ENCODE measurements around the gene PIGX.

PIGX gene

DNA sequence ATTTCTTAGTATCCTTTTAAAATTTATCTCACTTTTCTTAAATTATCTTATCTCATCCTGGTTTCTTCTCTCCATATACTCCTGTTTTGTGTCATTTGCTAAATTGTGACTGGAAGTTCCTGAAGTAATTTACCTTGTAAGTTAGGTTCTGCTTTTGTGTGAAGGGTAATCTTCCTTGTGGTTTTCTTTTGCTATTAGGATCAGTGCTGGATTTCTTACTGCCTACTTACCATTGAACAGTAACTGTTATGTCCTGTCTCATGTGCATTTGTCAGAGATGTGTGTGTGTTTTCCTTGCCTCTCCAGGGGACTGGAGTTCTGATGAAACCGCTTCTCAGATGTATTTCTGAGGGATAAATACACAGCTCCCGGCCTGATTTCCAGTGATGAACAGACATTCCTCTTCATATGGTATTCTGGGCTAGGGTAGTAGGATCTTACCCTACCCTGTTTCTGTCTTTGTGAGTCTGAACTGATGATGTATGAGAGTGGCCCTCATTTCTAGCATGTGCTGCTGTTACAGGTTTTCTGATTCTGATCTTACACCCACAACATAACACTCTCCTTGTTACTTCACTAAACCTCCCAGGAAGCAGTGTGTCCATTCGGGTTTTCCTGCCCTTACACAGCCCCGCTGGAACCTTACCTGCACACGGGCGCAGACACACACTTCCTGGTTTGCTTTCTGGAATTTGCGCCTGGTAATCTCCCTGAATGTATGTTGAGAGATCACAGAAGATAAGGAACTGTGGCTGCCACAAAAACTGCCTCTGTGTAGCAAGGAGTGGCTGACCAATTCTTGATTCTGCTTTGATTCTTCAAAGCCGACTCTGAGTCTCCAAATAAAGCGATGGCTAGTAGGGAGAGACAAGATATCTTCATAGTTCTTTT, 42.2 kb downstream of the PIGX start:
- H3K4me3 ChIP-seq (ENCODE audit: control insufficient read depth in 1 of 7, extremely low read depth in 1 of 7, insufficient read depth in 4 of 7, low read depth in 2 of 7, low read length in 6 of 7): peak overlapping the region in 1 of 7 experiments; percentile 59
- H3K4me1 ChIP-seq (ENCODE audit: control extremely low read depth in 1 of 4, control insufficient read depth in 4 of 4, insufficient read depth in 4 of 4, low read length in 3 of 4): peaks cover 10 to 26% (median 18%) of the 10 kb centered on the region in 4 experiments
- peak in 2 of 3 donors; percentile 32 to 52 for DNase-seq
- H3K36me3 ChIP-seq (ENCODE audit: control insufficient read depth in 4 of 4, insufficient read depth in 4 of 4, low read length in 3 of 4): peaks cover 2 to 34% (median 7%) of the 10 kb centered on the region in 4 experiments
- no peaks in the 10 kb centered on the region for H3K27me3 ChIP-seq (replicated peaks in 2 of 5; ENCODE audit: control insufficient read depth in 4 of 5, insufficient read depth in 5 of 5, low read length in 4 of 5)
- CTCF ChIA-PET: no interaction called here
- peak overlapping the region in 1 of 2 experiments; percentile 35 for H3K27ac ChIP-seq (ENCODE audit: insufficient read depth in 1 of 2, low read depth in 1 of 2, low read length in 2 of 2, poor library complexity in 1 of 2, severe bottlenecking in 2 of 2)
- 43% methylated on average over 8 of the region's 9 CpGs for WGBS (ENCODE audit: insufficient coverage)
- POLR2A ChIA-PET: no interaction called here
- peaks cover 1 to 16% (median 6%) of the 10 kb centered on the region in 5 experiments for H3K9me3 ChIP-seq (ENCODE audit: control extremely low read depth in 1 of 5, control insufficient read depth in 4 of 5, insufficient read depth in 2 of 5, low read depth in 1 of 5, low read length in 4 of 5)

GRCh38 chr3:196756732-196757131, 44.6 kb downstream of the PIGX start:
- H3K27ac ChIP-seq (ENCODE audit: insufficient read depth in 1 of 2, low read depth in 1 of 2, low read length in 2 of 2, poor library complexity in 1 of 2, severe bottlenecking in 2 of 2): no peak overlapping the region
- no peak overlapping the region for H3K4me3 ChIP-seq (ENCODE audit: control insufficient read depth in 1 of 7, extremely low read depth in 1 of 7, insufficient read depth in 4 of 7, low read depth in 2 of 7, low read length in 6 of 7)
- ChIA-PET POLR2A (no interaction called here), CTCF (no interaction called here)
- peaks cover 1 to 16% (median 6%) of the 10 kb centered on the region in 5 experiments for H3K9me3 ChIP-seq (ENCODE audit: control extremely low read depth in 1 of 5, control insufficient read depth in 4 of 5, insufficient read depth in 2 of 5, low read depth in 1 of 5, low read length in 4 of 5)
- WGBS (ENCODE audit: insufficient coverage): 75% methylated on average over 4 of the region's 4 CpGs
- H3K27me3 ChIP-seq (replicated peaks in 2 of 5; ENCODE audit: control insufficient read depth in 4 of 5, insufficient read depth in 5 of 5, low read length in 4 of 5): no peaks in the 10 kb centered on the region
- H3K36me3 ChIP-seq (ENCODE audit: control insufficient read depth in 4 of 4, insufficient read depth in 4 of 4, low read length in 3 of 4): peaks cover 6 to 32% (median 10%) of the 10 kb centered on the region in 4 experiments
- peaks cover 10 to 26% (median 18%) of the 10 kb centered on the region in 4 experiments for H3K4me1 ChIP-seq (ENCODE audit: control extremely low read depth in 1 of 4, control insufficient read depth in 4 of 4, insufficient read depth in 4 of 4, low read length in 3 of 4)
- DNase-seq: peak in 1 of 3 donors; percentile 22

- ChIA-PET CTCF (no interaction called here), POLR2A (interaction anchor here (0.6 kb wide), 1 partner anchor 496 kb away, joined by 3 read pairs; no protein-coding TSS in a partner anchor)
- Histone ChIP-seq H3K4me3 (ENCODE audit: control insufficient read depth in 1 of 7, extremely low read depth in 1 of 7, insufficient read depth in 4 of 7, low read depth in 2 of 7, low read length in 6 of 7) (no peak overlapping the region), H3K27ac (ENCODE audit: insufficient read depth in 1 of 2, low read depth in 1 of 2, low read length in 2 of 2, poor library complexity in 1 of 2, severe bottlenecking in 2 of 2) (no peak overlapping the region), H3K4me1 (ENCODE audit: control extremely low read depth in 1 of 4, control insufficient read depth in 4 of 4, insufficient read depth in 4 of 4, low read length in 3 of 4) (peaks cover 10 to 26% (median 18%) of the 10 kb centered on the region in 4 experiments), H3K9me3 (ENCODE audit: control extremely low read depth in 1 of 5, control insufficient read depth in 4 of 5, insufficient read depth in 2 of 5, low read depth in 1 of 5, low read length in 4 of 5) (peaks cover 1 to 16% (median 7%) of the 10 kb centered on the region in 5 experiments), H3K27me3 (replicated peaks in 2 of 5; ENCODE audit: control insufficient read depth in 4 of 5, insufficient read depth in 5 of 5, low read length in 4 of 5) (no peaks in the 10 kb centered on the region), H3K36me3 (ENCODE audit: control insufficient read depth in 4 of 4, insufficient read depth in 4 of 4, low read length in 3 of 4) (peaks cover 7 to 30% (median 9%) of the 10 kb centered on the region in 4 experiments)
- WGBS (ENCODE audit: insufficient coverage): 84% methylated on average over 8 of the region's 9 CpGs
- DNase-seq: no peak
These were observed 45.9 kb downstream of the PIGX start for GRCh38 chr3:196757876-196758739.

DNA sequence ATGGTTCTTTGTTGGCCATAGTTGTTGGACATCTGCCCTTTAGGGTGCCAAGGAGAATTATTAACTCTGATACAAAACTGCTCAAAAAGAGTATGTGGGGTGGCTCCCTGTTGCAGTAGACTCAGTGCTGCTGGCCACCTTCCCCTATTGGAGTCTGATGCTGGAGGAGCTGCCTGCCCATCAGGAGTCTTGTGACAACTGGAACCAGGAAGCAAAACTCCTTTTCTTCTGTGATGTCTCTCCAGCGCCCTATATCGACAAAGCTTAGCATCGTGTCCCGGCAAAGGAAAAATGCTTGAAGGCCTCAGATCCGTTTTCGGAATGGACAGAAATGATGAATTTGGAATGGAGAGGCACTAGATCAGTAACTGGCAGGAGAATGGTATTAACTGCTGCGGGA, 51.0 kb downstream of the PIGX start:
- Histone ChIP-seq H3K9me3 (ENCODE audit: control extremely low read depth in 1 of 5, control insufficient read depth in 4 of 5, insufficient read depth in 2 of 5, low read depth in 1 of 5, low read length in 4 of 5) (peaks cover 0 to 2% (median 0%) of the 10 kb centered on the region in 5 experiments), H3K4me1 (ENCODE audit: control extremely low read depth in 1 of 4, control insufficient read depth in 4 of 4, insufficient read depth in 4 of 4, low read length in 3 of 4) (no peaks in the 10 kb centered on the region), H3K4me3 (ENCODE audit: control insufficient read depth in 1 of 7, extremely low read depth in 1 of 7, insufficient read depth in 4 of 7, low read depth in 2 of 7, low read length in 6 of 7) (no peak overlapping the region), H3K27me3 (replicated peaks in 2 of 5; ENCODE audit: control insufficient read depth in 4 of 5, insufficient read depth in 5 of 5, low read length in 4 of 5) (no peaks in the 10 kb centered on the region), H3K36me3 (ENCODE audit: control insufficient read depth in 4 of 4, insufficient read depth in 4 of 4, low read length in 3 of 4) (peaks cover 5 to 16% (median 7%) of the 10 kb centered on the region in 4 experiments), H3K27ac (ENCODE audit: insufficient read depth in 1 of 2, low read depth in 1 of 2, low read length in 2 of 2, poor library complexity in 1 of 2, severe bottlenecking in 2 of 2) (no peak overlapping the region)
- POLR2A ChIA-PET: interaction anchor here (1.0 kb wide), 1 partner anchor 10 kb away, joined by 3 read pairs; no protein-coding TSS in a partner anchor
- 84% methylated on average over 7 of the region's 7 CpGs for WGBS (ENCODE audit: insufficient coverage)
- CTCF ChIA-PET: interaction anchor here (0.8 kb wide), 1 partner anchor 10 kb away, joined by 3 read pairs; no protein-coding TSS in a partner anchor
- no peak for DNase-seq

- no peak overlapping the region for H3K4me3 ChIP-seq (ENCODE audit: control insufficient read depth in 1 of 7, extremely low read depth in 1 of 7, insufficient read depth in 4 of 7, low read depth in 2 of 7, low read length in 6 of 7)
- no peak overlapping the region for H3K27ac ChIP-seq (ENCODE audit: insufficient read depth in 1 of 2, low read depth in 1 of 2, low read length in 2 of 2, poor library complexity in 1 of 2, severe bottlenecking in 2 of 2)
- H3K9me3 ChIP-seq (ENCODE audit: control extremely low read depth in 1 of 5, control insufficient read depth in 4 of 5, insufficient read depth in 2 of 5, low read depth in 1 of 5, low read length in 4 of 5): peaks cover 0 to 2% (median 0%) of the 10 kb centered on the region in 5 experiments
- ChIA-PET CTCF (no interaction called here), POLR2A (interaction anchor here (0.7 kb wide), 1 partner anchor 124 kb away, joined by 4 read pairs; no protein-coding TSS in a partner anchor)
- H3K27me3 ChIP-seq (replicated peaks in 2 of 5; ENCODE audit: control insufficient read depth in 4 of 5, insufficient read depth in 5 of 5, low read length in 4 of 5): no peaks in the 10 kb centered on the region
- H3K4me1 ChIP-seq (ENCODE audit: control extremely low read depth in 1 of 4, control insufficient read depth in 4 of 4, insufficient read depth in 4 of 4, low read length in 3 of 4): no peaks in the 10 kb centered on the region
- H3K36me3 ChIP-seq (ENCODE audit: control insufficient read depth in 4 of 4, insufficient read depth in 4 of 4, low read length in 3 of 4): peaks cover 4 to 24% (median 8%) of the 10 kb centered on the region in 4 experiments
- no peak for DNase-seq
These were observed 53.3 kb downstream of the PIGX start for GRCh38 chr3:196765454-196765853.

DNA sequence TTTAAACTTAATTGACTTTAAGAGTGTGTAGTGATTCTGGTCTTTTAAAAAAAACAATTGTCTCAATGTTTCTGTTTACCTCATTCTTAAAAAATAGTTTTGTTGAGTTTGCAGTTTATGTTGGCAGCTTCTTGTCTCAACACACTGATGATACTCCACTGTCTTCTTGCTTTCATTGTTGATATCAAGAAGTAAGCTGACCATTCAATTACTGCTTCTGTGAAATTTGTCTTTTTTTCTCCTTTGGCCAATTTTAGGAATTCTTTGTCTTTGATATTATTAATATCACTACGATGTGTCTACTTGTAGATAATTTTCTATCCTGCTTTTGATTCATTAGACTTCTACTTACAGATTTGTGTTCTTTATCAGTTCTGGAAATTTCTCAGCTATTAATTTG, 58.9 kb downstream of the PIGX start:
- WGBS (ENCODE audit: insufficient coverage): no CpG with 5 or more reads among the region's 1 CpG
- peaks cover 0 to 3% (median 0%) of the 10 kb centered on the region in 5 experiments for H3K9me3 ChIP-seq (ENCODE audit: control extremely low read depth in 1 of 5, control insufficient read depth in 4 of 5, insufficient read depth in 2 of 5, low read depth in 1 of 5, low read length in 4 of 5)
- no peaks in the 10 kb centered on the region for H3K27me3 ChIP-seq (replicated peaks in 2 of 5; ENCODE audit: control insufficient read depth in 4 of 5, insufficient read depth in 5 of 5, low read length in 4 of 5)
- POLR2A ChIA-PET: no interaction called here
- peaks cover 2 to 24% (median 4%) of the 10 kb centered on the region in 4 experiments for H3K36me3 ChIP-seq (ENCODE audit: control insufficient read depth in 4 of 4, insufficient read depth in 4 of 4, low read length in 3 of 4)
- CTCF ChIA-PET: interaction anchor here (0.6 kb wide), 1 partner anchor 9 kb away, joined by 3 read pairs; no protein-coding TSS in a partner anchor
- DNase-seq: no peak
- no peak overlapping the region for H3K4me3 ChIP-seq (ENCODE audit: control insufficient read depth in 1 of 7, extremely low read depth in 1 of 7, insufficient read depth in 4 of 7, low read depth in 2 of 7, low read length in 6 of 7)
- no peak overlapping the region for H3K27ac ChIP-seq (ENCODE audit: insufficient read depth in 1 of 2, low read depth in 1 of 2, low read length in 2 of 2, poor library complexity in 1 of 2, severe bottlenecking in 2 of 2)
- H3K4me1 ChIP-seq (ENCODE audit: control extremely low read depth in 1 of 4, control insufficient read depth in 4 of 4, insufficient read depth in 4 of 4, low read length in 3 of 4): peaks cover 7 to 24% (median 19%) of the 10 kb centered on the region in 4 experiments

Data from common myeloid progenitor, CD34-positive (primary cell).